Endothelial cell of umbilical vein (primary cell): ENCODE measurements around the gene CIROP. TPM values are rescaled to one million over a fixed set of nuclear protein-coding genes. Genes with fewer than 3 reads are reported as not detected.
A peak's percentile ranks its signal among the peaks of the same experiment; 100 is the strongest.

ENCODE experiments used
- BruUV-seq: library from RNA; stranded (reverse); fragments of 400-500 nt; replicated peaks from 2 replicates; lab custom pipeline; 2021; lab: Mats Ljungman, UMichigan
- CTCF ChIA-PET: fragments of 300-600, 350-600 bp; sonication (Branson Sonifier 250); formaldehyde crosslinking; loops from one replicate; lab custom pipeline; 2021; ENCODE audit warnings: antibody characterized with exemption, inconsistent platforms; lab: Charles Lee
- POLR2A ChIA-PET: fragments of 300-600, 350-600 bp; sonication (Branson Sonifier 250); formaldehyde crosslinking; loops from one replicate; lab custom pipeline; 2021; ENCODE audit warnings: antibody characterized with exemption, inconsistent platforms; lab: Charles Lee
- DNase-seq: peaks from one replicate; pipeline ENCODE4 v3.0.0-alpha.2; 2011; ENCODE audit warnings: low read depth, low spot score
- FAIRE-seq: peaks from 2 replicates; lab custom pipeline; 2011; peaks lifted over from hg19 to GRCh38; lab: Jason Lieb, UNC
- H2AFZ ChIP-seq: 2 replicates; pipeline ENCODE4 v1.6.0; 2012; ENCODE audit warnings: low read depth, low read length, control low read depth, inconsistent platforms
- H3K27ac ChIP-seq: 2 replicates; pipeline ENCODE4 v1.5.1; 2011; ENCODE audit warnings: low read depth, mild to moderate bottlenecking, control low read depth, low read length, moderate library complexity; ENCODE audit not compliant: insufficient read depth
- H3K27me3 ChIP-seq, 2 experiments: 2 replicates each; pipeline versions ENCODE4 v1.6.0 to v1.6.1; 2011; ENCODE audit warnings: low read length in 2 of 2, mixed read lengths in 1 of 2; ENCODE audit not compliant: control insufficient read depth in 2 of 2, insufficient read depth in 2 of 2
- H3K36me3 ChIP-seq, 2 experiments: 2 replicates in 1 of 2; 3 replicates in 1 of 2; pipeline ENCODE4 v1.5.1; 2011; ENCODE audit warnings: low read length in 2 of 2, mild to moderate bottlenecking in 1 of 2, moderate library complexity in 1 of 2; ENCODE audit not compliant: control insufficient read depth in 2 of 2, insufficient read depth in 2 of 2; ENCODE audit errors: extremely low read depth in 1 of 2
- H3K4me1 ChIP-seq: 3 replicates; pipeline ENCODE4 v1.5.1; 2011; ENCODE audit warnings: mild to moderate bottlenecking, low read length; ENCODE audit not compliant: control insufficient read depth, insufficient read depth; ENCODE audit errors: extremely low read depth
- H3K4me2 ChIP-seq: 2 replicates; pipeline ENCODE4 v1.6.1; 2011; ENCODE audit warnings: low read length, control low read depth, mixed read lengths; ENCODE audit not compliant: insufficient read depth
- H3K4me3 ChIP-seq, 3 experiments: fragments of 200-600 bp in 1 of 3; sonication (generic), shearing (Covaris generic) in 1 of 3; replicated peaks in 1 of 3; 2 replicates each; pipeline ENCODE4 v1.5.1; 2011 to 2016; ENCODE audit warnings: control low read depth in 3 of 3, low read length in 3 of 3, mild to moderate bottlenecking in 2 of 3, inconsistent platforms in 1 of 3, low read depth in 1 of 3, moderate library complexity in 1 of 3; ENCODE audit not compliant: insufficient read depth in 1 of 3
- H3K79me2 ChIP-seq: 2 replicates; pipeline ENCODE4 v1.6.0; 2012; ENCODE audit warnings: low read length, inconsistent platforms; ENCODE audit not compliant: control insufficient read depth, insufficient read depth
- H3K9ac ChIP-seq: replicated peaks from 2 replicates; pipeline ENCODE3; 2011; ENCODE audit warnings: low read length, control low read depth; ENCODE audit not compliant: insufficient read depth; ENCODE audit errors: extremely low read depth
- H3K9me1 ChIP-seq: replicated peaks from 3 replicates; pipeline ENCODE4 v1.6.0; 2011; ENCODE audit warnings: mild to moderate bottlenecking, low read length; ENCODE audit not compliant: control insufficient read depth, insufficient read depth; ENCODE audit errors: extremely low read depth
- H3K9me3 ChIP-seq: replicated peaks from 2 replicates; pipeline ENCODE4 v1.5.1; 2012; ENCODE audit warnings: low read length, inconsistent platforms; ENCODE audit not compliant: control insufficient read depth, insufficient read depth
- H4K20me1 ChIP-seq: replicated peaks from 2 replicates; pipeline ENCODE3; 2011; ENCODE audit warnings: mild to moderate bottlenecking, low read length; ENCODE audit not compliant: control insufficient read depth, insufficient read depth; ENCODE audit errors: extremely low read depth
- CTCF ChIP-seq, 2 donors: IDR thresholded peaks; 1 replicate in 1 of 2; 2 replicates in 1 of 2; pipeline ENCODE4 v1.5.1; 2011; ENCODE audit warnings: low read length in 2 of 2, mild to moderate bottlenecking in 2 of 2, moderate library complexity in 2 of 2, control low read depth in 1 of 2, inconsistent platforms in 1 of 2, low read depth in 1 of 2; ENCODE audit not compliant: insufficient read depth in 1 of 2; ENCODE audit errors: extremely low read depth in 1 of 2
- JUN ChIP-seq: IDR thresholded peaks from 2 replicates; pipeline ENCODE4 v1.6.1; 2011; ENCODE audit warnings: borderline replicate concordance, low read depth; ENCODE audit not compliant: insufficient read length, insufficient read depth
- POLR2A ChIP-seq: IDR thresholded peaks from 2 replicates; pipeline ENCODE4 v1.6.1; 2012; ENCODE audit warnings: low read depth, mild to moderate bottlenecking, control low read depth, low read length
- POLR2AphosphoS5 ChIP-seq: IDR thresholded peaks from 2 replicates; pipeline ENCODE4 v1.6.1; 2012; ENCODE audit warnings: low read depth, mild to moderate bottlenecking, control low read depth, low read length, moderate library complexity; ENCODE audit not compliant: insufficient read depth
- dilution Hi-C: fragments of 300-500 bp; cut with MboI; formaldehyde crosslinking; loops from one replicate; pipeline ENCODE4 v1.15.0; 2019; ENCODE audit warnings: low sequenced_read_pairs; ENCODE audit not compliant: extremely low pct_ligation_motif_present
- intact Hi-C: fragments of 100-400 bp; cut with micrococcal nuclease; formaldehyde crosslinking; loops from one replicate; pipeline ENCODE4 v1.10.0; 2022
- polyA plus RNA-seq, 4 experiments: library from polyadenylated mRNA; depleted of rRNA in 3 of 4; stranded (reverse) in 3 of 4; unstranded in 1 of 4; fragments of >200 nt; gene quantifications; 2 replicates each; pipeline versions ENCODE4 v1.2.1 to v1.2.3, GENCODE V29; 2011 to 2012; ENCODE audit warnings: missing spikeins in 1 of 4
- total RNA-seq: library from RNA; stranded (reverse); gene quantifications from 2 replicates; pipeline ENCODE4 v1.2.3, GENCODE V29; 2021

Gene CIROP
- total and polyA plus RNA-seq, 2 donors (not counting 3 experiments of a cell fraction or from before 2014, with no cell fraction given): not detected

DNA sequence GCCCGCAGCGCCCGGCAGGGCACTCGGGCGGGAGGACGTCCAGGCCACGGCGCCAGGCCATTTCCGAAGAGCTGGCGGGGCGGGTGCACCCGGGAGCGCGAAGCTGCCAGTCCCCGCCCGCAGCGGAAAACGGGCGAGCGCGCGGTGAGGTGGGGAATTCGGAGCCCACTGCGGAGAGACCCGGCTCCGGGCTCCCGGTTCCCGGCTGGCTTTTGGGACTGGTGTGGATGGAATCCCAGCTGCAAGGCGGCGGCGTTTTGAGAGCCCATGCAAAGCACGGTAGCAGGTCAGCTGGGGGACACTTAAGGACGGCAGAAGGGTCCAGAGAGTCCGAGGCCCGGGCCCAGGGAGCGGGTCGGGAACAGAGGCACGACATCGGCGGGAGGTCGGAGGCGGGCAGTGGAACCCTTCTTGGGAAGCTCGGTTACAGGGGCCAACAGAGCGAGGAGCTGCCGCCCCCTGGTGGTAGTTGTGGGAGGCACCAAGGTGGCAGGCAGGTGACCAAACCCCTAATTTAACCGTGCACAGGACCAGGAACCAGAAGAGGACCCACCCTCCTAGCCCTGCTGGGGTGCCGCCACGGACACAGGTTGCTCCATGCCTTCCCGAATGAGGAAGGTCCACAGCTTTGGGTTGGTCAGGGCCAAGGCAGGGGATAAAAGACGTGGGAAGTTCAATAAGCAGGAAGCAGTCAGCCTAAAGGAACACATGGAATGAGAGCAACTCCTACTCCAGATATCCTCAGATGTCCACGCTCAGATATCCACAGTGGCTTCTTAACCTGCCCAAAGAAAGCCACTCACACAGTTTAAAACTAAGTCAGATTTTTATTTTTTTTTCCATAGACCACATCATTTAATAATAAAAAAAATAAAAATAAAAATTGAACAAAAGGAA is 46.8 kb downstream of the CIROP start:
- Histone ChIP-seq H3K9ac (peak overlapping the region; percentile 53), H3K9me3 (no peaks in the 10 kb centered on the region), H3K27ac (peak overlapping the region; percentile 48), H3K4me2 (peak overlapping the region; percentile 40), H3K4me1 (peaks cover 31% of the 10 kb centered on the region), H2AFZ (no peak overlapping the region), H3K4me3 (peak overlapping the region; percentile 28 to 62 (median 49)), H3K27me3 (no peaks in the 10 kb centered on the region), H4K20me1 (no peaks in the 10 kb centered on the region), H3K36me3 (peaks cover 23 to 31% of the 10 kb centered on the region in 2 experiments), H3K79me2 (peaks cover 2% of the 10 kb centered on the region), H3K9me1 (no peaks in the 10 kb centered on the region)
- TF ChIP-seq POLR2A: peak; percentile 33
- TF ChIP-seq JUN: no peak
- TF ChIP-seq POLR2AphosphoS5: peak; percentile 56
- peak; percentile 97 for TF ChIP-seq CTCF (IDR thresholded peaks at IDR 0.05; ENCODE audit: extremely low read depth in 1 of 2, insufficient read depth in 1 of 2, low read depth in 1 of 2, low read length in 2 of 2)
- dilution Hi-C loops: no loop called here
- FAIRE-seq (peak; percentile 92), DNase-seq (peak; percentile 87)
- ChIA-PET CTCF (interaction anchor here (0.6 to 13.4 kb wide), 31 partner anchors 10 to 502 kb away, joined by 3 to 1071 read pairs (median 5); partner anchors contain the start of genes ACIN1, AJUBA, C14orf119 and HAUS4), POLR2A (interaction anchor here (1.0 to 1.6 kb wide), 6 partner anchors 13 to 76 kb away, joined by 3 to 13 read pairs (median 6); partner anchors contain the start of genes AJUBA and PSMB5)
- intact Hi-C loops: loop anchor here (1.0 to 10.0 kb wide), 6 partner anchors 64 to 501 kb away; partner anchors contain the start of genes MRPL52 and PRMT5
- BruUV-seq: no TSS peak
